ENCODE data around the gene CKAP2.
"Not testable (repeated sequence)": the region's sequence is repeated elsewhere in the genome, so short reads cannot be mapped to it uniquely, and the experiment has no call there.

- TF ChIP-seq CTCF, POLR2A (IDR thresholded peaks at IDR 0.05): not testable (repeated sequence)
These were observed 47.1 kb upstream of the CKAP2 start for GRCh38 chr13:52408071-52408658.

Data from ovary (tissue), 3 donors.